K562 (cell line): ENCODE measurements around the gene NAXE. TPM values are rescaled to one million over a fixed set of nuclear protein-coding genes. Genes with fewer than 3 reads are reported as not detected.

Experiments
- ATF3 ChIP-seq, 2 experiments: fragments of 450-650 bp in 1 of 2; sonication (generic) in 1 of 2; formaldehyde crosslinking in 1 of 2; IDR thresholded peaks in 1 of 2; conservative IDR thresholded peaks in 1 of 2; 2 replicates each; pipeline versions ENCODE4 v1.6.1 to v1.8.1; 2016 to 2023; ENCODE audit warnings: mild to moderate bottlenecking in 2 of 2, moderate library complexity in 2 of 2, inconsistent platforms in 1 of 2, missing genetic modification reagents in 1 of 2
- BRD4 ChIP-seq: fragments of 200-600 bp; sonication (generic); IDR thresholded peaks from 2 replicates; pipeline ENCODE4 v1.6.1; 2017; ENCODE audit warnings: inconsistent platforms
- BRD9 ChIP-seq: fragments of 450-650 bp; IDR thresholded peaks from 2 replicates; pipeline ENCODE4 v1.6.1; 2018; ENCODE audit warnings: low read depth; ENCODE audit not compliant: partially characterized antibody
- CBFA2T3 ChIP-seq: fragments of 450-650 bp; IDR thresholded peaks from 2 replicates; pipeline ENCODE4 v1.6.1; 2017
- CLOCK ChIP-seq: fragments of 250-450 bp; sonication (Bioruptor Pico); IDR thresholded peaks from 2 replicates; pipeline ENCODE4 v1.4.0; 2020; ENCODE audit warnings: mild to moderate bottlenecking, moderate library complexity, borderline replicate concordance
- E2F3 ChIP-seq: fragments of 250-450 bp; sonication (Bioruptor Pico); IDR thresholded peaks from 2 replicates; pipeline ENCODE4 v1.4.0; 2020; ENCODE audit warnings: mild to moderate bottlenecking
- MBD2 ChIP-seq: sonication (generic); IDR thresholded peaks from 2 replicates; pipeline ENCODE4 v1.6.1; 2016; ENCODE audit warnings: low read depth, borderline replicate concordance
- SMC3 ChIP-seq: conservative IDR thresholded peaks from 2 replicates; pipeline ENCODE4 v1.6.1; 2011; ENCODE audit warnings: low read depth, low read length, improper control_type of control experiment; ENCODE audit not compliant: insufficient read depth
- SRSF9 ChIP-seq: fragments of 200-400 bp; formaldehyde crosslinking; IDR thresholded peaks from 2 replicates; pipeline ENCODE4 v1.6.1; 2017; ENCODE audit warnings: low read depth, low read length, borderline replicate concordance
- ZKSCAN3 ChIP-seq: fragments of 250-450 bp; sonication (Bioruptor Pico); IDR thresholded peaks from 2 replicates; pipeline ENCODE4 v1.4.0; 2020
- ZNF184 ChIP-seq: sonication (generic); formaldehyde crosslinking; IDR thresholded peaks from 2 replicates; pipeline ENCODE4 v1.5.0; 2020; ENCODE audit warnings: missing genetic modification reagents
- polyA plus RNA-seq, 8 experiments: library from polyadenylated mRNA; depleted of rRNA in 4 of 8; stranded (reverse) in 5 of 8; unstranded in 3 of 8; fragments of >200 nt; fragmentation: Nextera tagmentation in 2 of 8; fragmentation: Illumina TruSeq in 1 of 8; extraction: Ambion mirVana in 2 of 8; extraction: Trizol in 1 of 8; gene quantifications; 2 replicates each; pipeline versions ENCODE4 v1.2.1 to v1.2.3, GENCODE V29; 2011 to 2014; ENCODE audit warnings: inconsistent platforms in 1 of 8, missing spikeins in 1 of 8
- total RNA-seq, 7 experiments: library from RNA; depleted of rRNA in 6 of 7; stranded (reverse); fragments of >200 nt in 6 of 7; fragmentation: Illumina TruSeq in 2 of 7; extraction: Trizol in 2 of 7; gene quantifications; 2 replicates each; pipeline versions ENCODE4 v1.2.1 to v1.2.3, GENCODE V29; 2011 to 2021; ENCODE audit warnings: low replicate concordance in 1 of 7
- TF ChIP-seq, protein P1 (sequence below), 2 experiments: fragments of 450-650 bp in 1 of 2; IDR thresholded peaks; 2 replicates each; pipeline ENCODE4 v1.6.1; 2011 to 2017; ENCODE audit warnings: low read depth in 2 of 2, antibody characterized with exemption in 1 of 2, borderline replicate concordance in 1 of 2, low read length in 1 of 2, mild to moderate bottlenecking in 1 of 2, mixed read lengths in 1 of 2; ENCODE audit not compliant: control insufficient read depth in 1 of 2
- TF ChIP-seq, protein P2 (sequence below): fragments of 250-450 bp; sonication (Bioruptor Pico); IDR thresholded peaks from 2 replicates; pipeline ENCODE4 v1.4.0; 2020

NAXE gene
- total and polyA plus RNA-seq, 9 of the 15 experiments (the other 6 are each of a cell fraction or from before 2014, with no cell fraction given): 27.3 to 137 (median 90.0) TPM

- no peak for TF ChIP-seq SRSF9
- no peak for TF ChIP-seq BRD4
- peak; percentile 69; the same call in 1 of the 2 replicates for TF ChIP-seq MBD2
- TF ChIP-seq SMC3: 0 out of 2 replicates have a peak, but pooled peaks have one; percentile 10
- TF ChIP-seq, protein P1, sequence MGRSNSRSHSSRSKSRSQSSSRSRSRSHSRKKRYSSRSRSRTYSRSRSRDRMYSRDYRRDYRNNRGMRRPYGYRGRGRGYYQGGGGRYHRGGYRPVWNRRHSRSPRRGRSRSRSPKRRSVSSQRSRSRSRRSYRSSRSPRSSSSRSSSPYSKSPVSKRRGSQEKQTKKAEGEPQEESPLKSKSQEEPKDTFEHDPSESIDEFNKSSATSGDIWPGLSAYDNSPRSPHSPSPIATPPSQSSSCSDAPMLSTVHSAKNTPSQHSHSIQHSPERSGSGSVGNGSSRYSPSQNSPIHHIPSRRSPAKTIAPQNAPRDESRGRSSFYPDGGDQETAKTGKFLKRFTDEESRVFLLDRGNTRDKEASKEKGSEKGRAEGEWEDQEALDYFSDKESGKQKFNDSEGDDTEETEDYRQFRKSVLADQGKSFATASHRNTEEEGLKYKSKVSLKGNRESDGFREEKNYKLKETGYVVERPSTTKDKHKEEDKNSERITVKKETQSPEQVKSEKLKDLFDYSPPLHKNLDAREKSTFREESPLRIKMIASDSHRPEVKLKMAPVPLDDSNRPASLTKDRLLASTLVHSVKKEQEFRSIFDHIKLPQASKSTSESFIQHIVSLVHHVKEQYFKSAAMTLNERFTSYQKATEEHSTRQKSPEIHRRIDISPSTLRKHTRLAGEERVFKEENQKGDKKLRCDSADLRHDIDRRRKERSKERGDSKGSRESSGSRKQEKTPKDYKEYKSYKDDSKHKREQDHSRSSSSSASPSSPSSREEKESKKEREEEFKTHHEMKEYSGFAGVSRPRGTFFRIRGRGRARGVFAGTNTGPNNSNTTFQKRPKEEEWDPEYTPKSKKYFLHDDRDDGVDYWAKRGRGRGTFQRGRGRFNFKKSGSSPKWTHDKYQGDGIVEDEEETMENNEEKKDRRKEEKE (IDR thresholded peaks at IDR 0.05; ENCODE audit: borderline replicate concordance in 1 of 2, control insufficient read depth in 1 of 2, low read depth in 2 of 2, low read length in 1 of 2): no peak
- no peak for TF ChIP-seq BRD9
- TF ChIP-seq ZNF184 (CRISPR knock-in tag): no peak
- TF ChIP-seq, protein P2, sequence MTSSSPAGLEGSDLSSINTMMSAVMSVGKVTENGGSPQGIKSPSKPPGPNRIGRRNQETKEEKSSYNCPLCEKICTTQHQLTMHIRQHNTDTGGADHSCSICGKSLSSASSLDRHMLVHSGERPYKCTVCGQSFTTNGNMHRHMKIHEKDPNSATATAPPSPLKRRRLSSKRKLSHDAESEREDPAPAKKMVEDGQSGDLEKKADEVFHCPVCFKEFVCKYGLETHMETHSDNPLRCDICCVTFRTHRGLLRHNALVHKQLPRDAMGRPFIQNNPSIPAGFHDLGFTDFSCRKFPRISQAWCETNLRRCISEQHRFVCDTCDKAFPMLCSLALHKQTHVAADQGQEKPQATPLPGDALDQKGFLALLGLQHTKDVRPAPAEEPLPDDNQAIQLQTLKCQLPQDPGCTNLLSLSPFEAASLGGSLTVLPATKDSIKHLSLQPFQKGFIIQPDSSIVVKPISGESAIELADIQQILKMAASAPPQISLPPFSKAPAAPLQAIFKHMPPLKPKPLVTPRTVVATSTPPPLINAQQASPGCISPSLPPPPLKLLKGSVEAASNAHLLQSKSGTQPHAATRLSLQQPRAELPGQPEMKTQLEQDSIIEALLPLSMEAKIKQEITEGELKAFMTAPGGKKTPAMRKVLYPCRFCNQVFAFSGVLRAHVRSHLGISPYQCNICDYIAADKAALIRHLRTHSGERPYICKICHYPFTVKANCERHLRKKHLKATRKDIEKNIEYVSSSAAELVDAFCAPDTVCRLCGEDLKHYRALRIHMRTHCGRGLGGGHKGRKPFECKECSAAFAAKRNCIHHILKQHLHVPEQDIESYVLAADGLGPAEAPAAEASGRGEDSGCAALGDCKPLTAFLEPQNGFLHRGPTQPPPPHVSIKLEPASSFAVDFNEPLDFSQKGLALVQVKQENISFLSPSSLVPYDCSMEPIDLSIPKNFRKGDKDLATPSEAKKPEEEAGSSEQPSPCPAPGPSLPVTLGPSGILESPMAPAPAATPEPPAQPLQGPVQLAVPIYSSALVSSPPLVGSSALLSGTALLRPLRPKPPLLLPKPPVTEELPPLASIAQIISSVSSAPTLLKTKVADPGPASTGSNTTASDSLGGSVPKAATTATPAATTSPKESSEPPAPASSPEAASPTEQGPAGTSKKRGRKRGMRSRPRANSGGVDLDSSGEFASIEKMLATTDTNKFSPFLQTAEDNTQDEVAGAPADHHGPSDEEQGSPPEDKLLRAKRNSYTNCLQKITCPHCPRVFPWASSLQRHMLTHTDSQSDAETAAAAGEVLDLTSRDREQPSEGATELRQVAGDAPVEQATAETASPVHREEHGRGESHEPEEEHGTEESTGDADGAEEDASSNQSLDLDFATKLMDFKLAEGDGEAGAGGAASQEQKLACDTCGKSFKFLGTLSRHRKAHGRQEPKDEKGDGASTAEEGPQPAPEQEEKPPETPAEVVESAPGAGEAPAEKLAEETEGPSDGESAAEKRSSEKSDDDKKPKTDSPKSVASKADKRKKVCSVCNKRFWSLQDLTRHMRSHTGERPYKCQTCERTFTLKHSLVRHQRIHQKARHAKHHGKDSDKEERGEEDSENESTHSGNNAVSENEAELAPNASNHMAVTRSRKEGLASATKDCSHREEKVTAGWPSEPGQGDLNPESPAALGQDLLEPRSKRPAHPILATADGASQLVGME (CRISPR knock-in tag): no peak
- no peak for TF ChIP-seq CLOCK (CRISPR knock-in tag)
- no peak for TF ChIP-seq ATF3 (IDR thresholded peaks at IDR 0.05)
- no peak for TF ChIP-seq ATF3 (CRISPR knock-in tag; conservative IDR thresholded peaks at IDR 0.05)
- no peak for TF ChIP-seq CBFA2T3
- TF ChIP-seq ZKSCAN3: no peak
- TF ChIP-seq E2F3: peak; percentile 80
These were observed 32.6 kb downstream of the NAXE start (continued) for GRCh38 chr1:156623946-156624813.
